Esophagus squamous epithelium (tissue), 4 donors: ENCODE results near the gene CTSL.

Experiments used
- CTCF ChIP-seq, 6 experiments: fragments of 450-650 bp in 4 of 6; fragments of 200-600 bp in 2 of 6; sonication (generic) in 2 of 6; IDR thresholded peaks; one replicate each; pipeline ENCODE4 v1.5.1; 2016 to 2019; ENCODE audit warnings: antibody characterized with exemption in 6 of 6, mild to moderate bottlenecking in 4 of 6, moderate library complexity in 4 of 6
- POLR2A ChIP-seq, 4 donors: fragments of 450-650 bp; IDR thresholded peaks; one replicate each; pipeline ENCODE4 v1.6.1; 2017; ENCODE audit warnings: antibody characterized with exemption in 4 of 4, mild to moderate bottlenecking in 4 of 4, moderate library complexity in 3 of 4

GRCh38 chr9:87734106-87734505 lies 8.2 kb downstream of the CTSL start:
- TF ChIP-seq CTCF (IDR thresholded peaks at IDR 0.05) (no peak), POLR2A (IDR thresholded peaks at IDR 0.05) (no peak)
